ENCODE results near the gene NUB1. TPM values are rescaled to one million over a fixed set of nuclear protein-coding genes. Genes with fewer than 3 reads are reported as not detected.

NUB1 gene
- total RNA-seq, 1 experiment from 2014 or later = 48.5 TPM

GRCh38 chr7:151388007-151388297 lies 46.3 kb downstream of the NUB1 start:
- Histone ChIP-seq H3K56ac (ENCODE audit: insufficient read length, low read depth, low read length) (no peak overlapping the region), H3K23me2 (ENCODE audit: insufficient read length, low read depth, low read length, poor library complexity, severe bottlenecking) (no peaks in the 10 kb centered on the region), H3K4me1 (ENCODE audit: insufficient read depth, low read length) (no peaks in the 10 kb centered on the region), H3K4ac (ENCODE audit: low read depth, low read length) (no peak overlapping the region), H3K18ac (ENCODE audit: insufficient read length, low read depth, low read length) (no peak overlapping the region), H3K4me2 (ENCODE audit: insufficient read depth, insufficient read length, low read length) (no peak overlapping the region), H3K9me3 (ENCODE audit: control insufficient read depth, low read depth, low read length) (no peaks in the 10 kb centered on the region), H3K27ac (ENCODE audit: insufficient read length, low read depth, low read length) (no peak overlapping the region), H2BK20ac (ENCODE audit: low read depth, low read length, poor library complexity, severe bottlenecking) (no peak overlapping the region), H2BK5ac (ENCODE audit: insufficient read length, low read length) (no peak overlapping the region), H4K8ac (replicated peaks; ENCODE audit: insufficient read length, low read depth, low read length) (no peak overlapping the region), H2AK5ac (ENCODE audit: insufficient read length, low read length) (no peak overlapping the region), H4K20me1 (ENCODE audit: control insufficient read depth, insufficient read depth, insufficient read length) (no peaks in the 10 kb centered on the region), H4K5ac (ENCODE audit: insufficient read length, low read depth, low read length) (no peak overlapping the region), H4K91ac (ENCODE audit: insufficient read length, low read depth, low read length) (no peak overlapping the region), H2BK120ac (ENCODE audit: low read depth, low read length, poor library complexity, severe bottlenecking) (no peak overlapping the region), H3K14ac (ENCODE audit: insufficient read depth, low read length) (no peak overlapping the region), H2BK12ac (ENCODE audit: insufficient read length, low read depth, low read length) (no peak overlapping the region), H3K27me3 (ENCODE audit: insufficient read depth, low read length) (no peaks in the 10 kb centered on the region), H3K9ac (ENCODE audit: extremely low read depth, insufficient read length, low read length) (no peak overlapping the region), H3K23ac (ENCODE audit: insufficient read length, low read depth, low read length) (no peak overlapping the region), H3T11ph (ENCODE audit: low read length) (no peak overlapping the region), H2AFZ (ENCODE audit: low read length) (no peak overlapping the region), H3K79me1 (ENCODE audit: insufficient read depth, low read depth, low read length, poor library complexity, severe bottlenecking) (no peaks in the 10 kb centered on the region), H2BK15ac (ENCODE audit: low read depth, low read length) (no peak overlapping the region), H3K79me2 (ENCODE audit: insufficient read depth, low read length) (no peaks in the 10 kb centered on the region)
- H3K27ac Mint-ChIP-seq = no peak overlapping the region; a peak in 1 of 7 replicates
- no CpG with 5 or more reads among the region's 8 CpGs for WGBS (ENCODE audit: extremely low coverage, insufficient read length, low lambda C conversion rate)
- H3K36me3 Mint-ChIP-seq (ENCODE audit: insufficient read depth in 1 of 3, low read depth in 3 of 3) = peaks cover 0 to 7% (median 0%) of the 10 kb centered on the region in 3 experiments; a peak in 2 of 7 replicates
- peaks cover 25% of the 10 kb centered on the region for H3K27me3 Mint-ChIP-seq (ENCODE audit: low read depth)
- no peak for TF ChIP-seq CTCF (conservative IDR thresholded peaks at IDR 0.05)
- H3K4me3 Mint-ChIP-seq = no peak overlapping the region
- H3K9me3 Mint-ChIP-seq = no peaks in the 10 kb centered on the region
- peaks cover 2 to 14% of the 10 kb centered on the region in 2 experiments; a peak in 2 of 4 replicates for H3K4me1 Mint-ChIP-seq
- DNase-seq = no peak
